NB4 (cell line): ENCODE data around the gene FUT4.

Experiments used
- CTCF ChIP-seq: IDR thresholded peaks from one replicate; pipeline ENCODE4 v1.5.1; 2012; ENCODE audit warnings: low read depth, low read length
- MAX ChIP-seq: IDR thresholded peaks from 2 replicates; pipeline ENCODE4 v1.6.1; 2011; ENCODE audit warnings: low read depth, low read length
- MYC ChIP-seq: IDR thresholded peaks from 2 replicates; pipeline ENCODE4 v1.6.1; 2011; ENCODE audit warnings: low read depth, low read length

GRCh38 chr11:94539420-94539819 is 4.3 kb upstream of the FUT4 start:
- TF ChIP-seq CTCF, result no peak
- no peak for TF ChIP-seq MAX
- no peak for TF ChIP-seq MYC
